Umbilical cord (tissue), 2 donors: ENCODE data around the gene TBC1D25. TPM values are rescaled to one million over a fixed set of nuclear protein-coding genes. Genes with fewer than 3 reads are reported as not detected.

Experiments
- DNase-seq: peaks from one replicate; pipeline ENCODE4 v3.0.0-alpha.2; 2015; ENCODE audit warnings: low spot score
- total RNA-seq: library from RNA; depleted of rRNA; stranded (reverse); fragments of >200 nt; gene quantifications from one replicate; pipeline ENCODE4 v1.2.3, GENCODE V29; 2014; ENCODE audit warnings: low replicate concordance; ENCODE audit not compliant: insufficient read depth

Gene TBC1D25
- total RNA-seq, 1 donor from 2014 or later = 2.2 TPM

DNA sequence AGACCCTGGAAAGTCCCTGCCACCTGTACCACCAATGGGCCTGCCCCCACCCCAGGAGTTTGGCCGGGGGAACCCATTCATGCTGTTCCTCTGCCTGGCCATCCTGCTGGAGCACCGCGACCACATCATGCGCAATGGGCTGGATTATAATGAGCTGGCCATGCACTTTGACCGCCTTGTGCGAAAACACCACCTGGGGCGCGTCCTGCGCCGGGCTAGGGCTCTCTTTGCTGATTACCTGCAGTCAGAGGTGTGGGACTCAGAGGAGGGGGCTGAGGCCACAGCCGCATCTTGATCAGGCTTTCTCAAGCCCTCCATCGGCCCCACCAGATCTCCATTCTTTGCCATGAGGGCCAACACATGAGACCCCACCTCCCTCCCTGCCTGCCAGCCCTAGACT, 21.2 kb downstream of the TBC1D25 start:
- DNase-seq = no peak

DNA sequence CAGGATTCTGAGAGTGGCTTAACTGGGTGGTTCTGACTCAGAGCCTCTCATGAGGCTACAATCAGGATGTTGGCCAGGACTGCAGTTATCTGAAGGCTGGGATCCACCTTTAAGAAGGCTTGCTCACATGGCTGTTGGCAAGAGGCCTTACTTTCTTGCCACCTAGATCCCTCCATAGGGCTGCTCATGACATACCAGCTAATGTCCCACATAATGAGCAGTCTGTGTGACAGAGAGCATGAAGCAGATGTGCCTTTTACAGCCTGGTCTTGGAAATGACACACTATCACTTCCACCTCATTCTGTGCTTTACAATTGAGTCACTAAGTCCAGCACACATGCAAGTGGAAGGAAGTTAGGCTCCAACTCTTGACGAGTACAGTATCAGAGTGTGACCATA, 30.4 kb downstream of the TBC1D25 start:
- no peak for DNase-seq

DNA sequence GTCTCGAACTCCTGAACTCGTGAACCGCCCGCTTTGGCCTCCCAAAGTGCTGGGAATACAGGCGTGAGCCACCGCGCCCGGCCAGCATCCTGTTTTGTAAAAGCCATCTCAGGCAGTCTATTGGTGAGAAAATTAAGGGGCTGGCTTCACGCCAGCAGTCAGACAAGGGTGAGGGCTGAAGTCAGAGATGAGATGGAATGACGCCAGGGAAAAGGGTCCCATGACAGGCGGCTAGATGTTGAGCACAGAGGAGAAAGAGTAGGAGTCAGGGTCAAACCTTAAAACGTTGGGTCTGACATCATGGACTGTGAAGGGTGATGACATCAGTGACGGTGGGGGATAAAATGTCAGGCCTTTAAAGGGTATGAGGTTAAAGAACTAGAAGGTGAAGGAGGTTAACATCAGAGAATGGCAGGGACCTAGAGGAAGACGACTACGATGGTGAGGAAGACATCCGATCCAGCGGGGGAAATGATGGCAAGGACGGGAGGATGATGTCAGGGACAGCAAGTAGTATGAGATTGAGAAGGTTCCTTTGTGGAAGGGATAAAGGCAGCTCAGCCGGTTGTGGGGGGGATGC, 34.3 kb downstream of the TBC1D25 start:
- DNase-seq = no peak

DNA sequence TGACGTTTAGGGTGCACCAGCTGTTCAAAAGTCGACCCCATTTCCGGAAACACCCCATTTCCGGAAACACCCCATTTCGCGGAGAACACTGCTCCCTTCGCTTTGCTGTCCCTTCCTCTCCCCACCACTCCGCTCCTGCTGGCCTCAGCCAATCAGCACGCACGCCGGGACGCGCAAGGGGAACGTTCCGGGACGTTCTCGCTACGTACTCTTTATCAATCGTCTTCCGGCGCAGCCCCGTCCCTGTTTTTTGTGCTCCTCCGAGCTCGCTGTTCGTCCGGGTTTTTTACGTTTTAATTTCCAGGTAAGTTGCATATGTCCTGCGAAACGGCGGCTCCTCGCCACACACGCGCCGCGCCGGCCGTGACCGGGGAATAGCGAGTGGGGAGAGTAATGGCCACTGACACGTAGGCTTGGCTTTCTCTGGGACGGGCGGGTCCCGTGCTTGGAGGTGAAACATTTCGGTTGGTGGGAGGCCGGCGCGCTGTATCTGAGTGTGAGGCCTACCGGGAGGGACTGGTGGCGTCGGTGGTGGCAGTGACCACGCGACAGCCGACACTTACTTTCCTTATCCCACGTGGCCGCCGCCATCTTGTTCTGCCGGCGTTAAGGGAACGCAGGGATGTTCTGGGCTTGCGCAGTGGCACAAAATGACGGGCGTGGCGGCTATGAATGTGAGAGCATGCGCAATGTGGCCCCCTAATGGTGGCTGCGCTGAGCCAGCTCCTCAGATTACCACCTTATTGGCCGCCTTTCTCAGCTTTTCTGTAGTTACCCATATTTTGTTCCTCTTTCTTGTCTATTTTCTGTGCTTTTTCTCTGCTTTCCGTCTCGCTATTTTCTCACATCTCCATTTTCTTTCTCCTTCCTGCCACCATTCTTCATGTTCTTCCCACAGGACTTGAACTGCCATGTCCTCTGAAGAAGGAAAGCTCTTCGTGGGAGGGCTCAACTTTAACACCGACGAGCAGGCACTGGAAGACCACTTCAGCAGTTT, 35.1 kb downstream of the TBC1D25 start, which contains the start of gene RBM3:
RBM3 (plus strand) TSS at position 215 of the 997 bp plus-strand sequence; CDS start at position 912, 697 bp downstream.
- peak; percentile 96 for DNase-seq

DNA sequence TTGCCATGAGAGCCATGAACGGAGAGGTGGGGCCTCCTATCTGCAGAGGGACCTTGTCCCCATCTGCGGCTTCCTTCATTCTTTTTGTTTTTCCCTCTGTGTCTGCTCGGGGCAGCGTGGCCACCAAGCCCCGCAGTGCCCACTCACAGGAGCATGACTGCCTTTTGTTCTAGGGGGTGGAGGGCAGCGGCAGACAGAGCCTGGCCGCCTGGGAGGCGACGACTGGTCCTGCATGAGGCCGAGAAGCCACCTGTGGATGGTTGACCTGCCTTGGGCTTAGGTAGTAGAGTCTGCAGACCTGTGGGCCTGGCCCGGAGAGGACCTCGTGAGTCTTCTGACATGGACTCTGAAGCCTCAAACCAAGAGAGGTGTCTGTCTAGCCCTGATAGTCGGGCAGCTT, 36.1 kb downstream of the TBC1D25 start:
- DNase-seq = no peak

DNA sequence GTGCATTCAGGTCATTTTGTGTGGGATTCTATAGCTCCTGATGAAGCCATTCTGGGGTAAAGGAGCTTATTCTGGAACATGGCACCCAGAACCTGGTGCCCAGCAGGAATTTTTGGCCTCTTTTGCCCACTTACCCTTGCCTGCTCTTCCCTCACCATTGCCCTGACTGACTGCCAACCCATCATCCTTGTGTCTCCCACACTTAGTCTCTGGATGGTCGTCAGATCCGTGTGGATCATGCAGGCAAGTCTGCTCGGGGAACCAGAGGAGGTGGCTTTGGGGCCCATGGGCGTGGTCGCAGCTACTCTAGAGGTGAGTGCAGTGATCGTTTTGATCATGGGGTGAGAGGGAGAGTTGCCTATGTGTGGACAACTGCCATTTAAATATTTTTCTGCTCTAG, 36.6 kb downstream of the TBC1D25 start:
- no peak for DNase-seq

DNA sequence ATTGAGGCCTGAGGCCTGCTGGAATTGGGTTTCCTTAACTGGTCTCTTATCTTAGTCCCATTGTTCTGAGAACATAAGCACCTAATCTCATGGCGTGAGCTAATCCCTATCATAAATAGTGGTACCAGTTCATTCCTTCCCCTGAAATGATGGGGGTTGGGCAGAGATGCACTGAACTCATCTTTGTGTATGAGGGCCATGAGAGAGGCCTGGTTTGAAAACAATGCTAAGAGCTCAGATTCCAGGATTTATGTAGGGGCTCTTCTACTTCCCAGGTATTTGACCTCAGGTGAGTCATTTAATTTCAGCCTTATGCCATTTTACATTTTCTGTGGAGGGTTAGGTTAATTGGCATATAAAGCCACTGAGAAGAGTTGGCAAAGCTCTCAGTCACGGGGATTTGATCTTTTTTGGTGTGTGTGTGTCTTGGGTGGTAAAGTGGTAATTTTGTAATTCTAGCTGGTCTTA, 39.2 kb downstream of the TBC1D25 start:
- DNase-seq = no peak

DNA sequence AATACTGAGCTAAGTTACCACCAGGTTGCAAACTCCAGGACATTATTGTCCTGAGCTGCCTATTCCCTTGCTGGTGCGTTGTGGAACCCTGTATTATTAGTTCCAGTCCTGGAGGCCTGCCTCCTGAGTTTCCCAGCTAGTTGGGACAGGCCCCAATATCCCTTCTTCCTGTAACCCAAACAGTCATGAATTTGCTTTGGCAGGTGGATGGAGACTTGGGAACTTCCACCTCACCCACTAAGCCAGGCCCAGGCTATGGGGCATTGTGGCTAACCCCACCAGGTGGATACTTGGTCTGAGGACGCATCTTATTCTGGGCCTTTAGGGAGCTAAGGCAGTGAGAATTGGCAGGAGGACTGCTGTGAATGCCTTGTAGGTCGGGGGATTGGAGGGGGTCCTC, 39.7 kb downstream of the TBC1D25 start:
- DNase-seq = no peak

DNA sequence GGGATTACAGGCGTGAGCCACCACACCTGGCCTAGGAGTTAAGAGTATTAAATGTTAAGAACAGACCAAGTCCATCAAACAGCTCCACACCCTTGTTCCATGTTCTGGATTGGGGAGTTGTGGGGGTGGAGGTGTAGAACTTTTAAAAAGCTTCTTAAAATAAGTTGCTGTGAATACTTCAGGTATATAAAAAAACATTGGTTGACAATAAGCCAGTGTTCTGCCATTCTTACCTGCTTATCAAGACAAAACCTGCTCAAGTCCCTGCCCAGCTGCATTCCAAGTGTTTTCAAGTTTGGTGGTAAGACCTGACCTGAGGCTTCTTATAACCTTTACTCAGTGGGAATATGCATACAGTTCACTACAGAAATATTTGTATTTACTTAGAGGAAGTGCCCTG, 41.1 kb downstream of the TBC1D25 start:
- peak; percentile 35 for DNase-seq

DNA sequence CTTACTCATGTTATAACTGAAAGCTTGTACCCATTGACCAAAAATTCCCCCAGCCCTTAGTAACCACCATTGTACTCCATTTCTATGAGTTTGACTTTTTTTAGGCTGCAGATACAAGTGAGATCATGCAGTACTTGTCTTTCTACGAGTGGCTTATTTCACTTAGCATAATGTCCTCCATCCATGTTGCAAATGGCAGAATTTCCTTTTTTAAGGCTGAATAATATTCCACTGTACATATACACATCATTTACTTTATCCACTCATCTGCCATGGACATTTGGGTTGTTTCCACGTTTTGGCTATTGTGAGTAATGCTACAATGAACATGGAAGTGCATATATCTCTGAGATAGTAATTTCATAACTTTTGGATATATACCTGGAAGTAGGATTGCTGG, 45.2 kb downstream of the TBC1D25 start:
- DNase-seq = no peak

DNA sequence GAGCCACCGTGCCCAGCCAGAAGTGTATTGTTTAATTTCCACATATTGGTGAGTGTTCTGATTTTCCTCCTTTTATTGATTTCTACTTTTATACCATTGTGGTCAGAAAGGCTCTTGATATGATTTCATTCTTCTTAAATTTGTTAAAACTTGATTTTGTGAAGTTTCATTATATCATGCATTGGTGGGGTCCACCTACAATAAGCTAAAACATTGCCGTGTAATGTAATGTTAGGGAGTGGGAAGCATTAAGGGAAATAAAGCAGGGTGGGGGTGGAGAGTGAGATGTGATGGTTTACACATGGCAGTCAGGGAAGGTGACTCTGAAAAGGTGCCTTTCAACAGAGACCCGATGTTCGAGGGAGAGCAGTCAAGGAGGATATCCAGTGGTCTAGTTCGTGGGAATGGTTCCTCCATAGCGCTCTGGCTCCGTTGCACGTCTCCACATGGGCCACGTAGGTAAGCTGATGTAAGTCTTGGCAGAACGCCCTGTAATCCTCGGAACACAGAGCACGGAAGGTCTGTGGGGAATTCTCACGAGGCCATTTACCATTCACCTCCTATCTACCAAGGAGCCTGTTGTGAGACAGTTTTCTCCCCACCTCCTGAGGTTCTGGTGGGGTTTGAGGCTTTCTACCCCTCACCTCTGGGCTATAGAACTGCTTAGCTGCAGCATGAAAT, 50.1 kb downstream of the TBC1D25 start:
- DNase-seq = no peak

DNA sequence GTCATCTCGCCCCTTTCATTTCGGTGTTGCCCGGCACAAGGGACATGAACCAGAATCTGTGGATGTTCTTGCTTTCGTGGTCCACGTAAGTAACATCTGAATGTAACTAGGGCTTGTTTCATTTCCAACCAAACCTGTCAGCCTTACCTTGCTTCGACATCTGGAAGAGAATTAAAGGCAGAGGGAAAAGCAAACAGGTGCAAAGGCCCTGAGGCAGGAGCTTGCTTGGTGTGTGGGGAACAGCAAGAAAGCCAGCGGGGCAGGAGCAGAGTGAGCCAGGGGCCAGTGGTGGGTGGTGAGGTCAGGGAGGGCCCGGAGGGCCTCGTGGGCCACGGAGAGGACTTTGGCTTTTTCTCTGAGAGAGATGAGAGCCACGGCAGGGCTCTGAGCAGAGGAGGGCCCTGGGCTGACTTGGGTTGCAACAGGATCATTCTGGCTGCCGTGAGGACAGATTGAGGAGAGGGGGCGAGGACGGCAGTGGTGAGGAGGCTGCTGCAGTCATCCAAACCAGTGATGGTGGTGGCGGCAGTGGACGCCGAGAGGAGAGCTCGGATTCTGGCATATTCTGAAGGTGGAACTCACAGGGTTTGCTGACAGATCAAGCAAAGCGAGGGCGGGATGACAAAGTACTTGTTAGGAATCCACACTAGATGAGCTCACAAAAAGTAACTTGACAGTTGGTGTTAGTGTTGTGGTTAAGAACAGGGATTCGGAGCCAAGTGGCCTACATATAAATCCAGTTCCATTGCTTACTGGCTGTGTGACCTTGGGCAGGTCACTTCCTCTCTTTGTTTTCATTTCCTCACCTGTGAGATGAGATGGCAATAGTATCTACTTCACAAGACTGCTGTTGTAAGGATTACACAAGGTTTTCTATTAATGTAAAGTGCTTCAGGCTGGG, 50.9 kb downstream of the TBC1D25 start:
- DNase-seq = no peak

DNA sequence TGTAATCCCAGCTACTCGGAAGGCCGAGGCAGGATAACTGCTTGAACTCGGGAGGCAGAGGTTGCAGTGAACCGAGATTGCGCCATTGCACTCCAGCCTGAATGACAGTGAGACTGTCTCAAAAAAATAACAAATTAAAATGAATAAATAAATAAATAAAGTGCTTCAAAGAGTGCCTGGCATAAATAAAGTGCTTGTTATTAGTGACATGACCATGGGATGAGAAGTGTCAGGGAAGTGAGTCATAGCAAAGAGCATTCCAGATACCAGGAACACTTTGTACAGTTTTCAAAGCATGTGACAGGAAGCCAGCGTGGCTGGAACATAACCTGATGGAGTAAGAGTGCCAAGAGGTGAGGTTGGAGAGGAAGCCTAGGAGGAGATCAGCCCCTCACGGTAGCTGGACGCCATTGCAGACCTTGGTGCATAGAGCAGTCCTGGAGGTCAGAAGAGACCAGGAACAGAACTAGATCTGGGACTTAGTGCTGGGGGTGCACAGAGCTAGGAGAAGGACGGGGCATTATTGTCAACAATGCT, 51.8 kb downstream of the TBC1D25 start:
- DNase-seq = no peak

DNA sequence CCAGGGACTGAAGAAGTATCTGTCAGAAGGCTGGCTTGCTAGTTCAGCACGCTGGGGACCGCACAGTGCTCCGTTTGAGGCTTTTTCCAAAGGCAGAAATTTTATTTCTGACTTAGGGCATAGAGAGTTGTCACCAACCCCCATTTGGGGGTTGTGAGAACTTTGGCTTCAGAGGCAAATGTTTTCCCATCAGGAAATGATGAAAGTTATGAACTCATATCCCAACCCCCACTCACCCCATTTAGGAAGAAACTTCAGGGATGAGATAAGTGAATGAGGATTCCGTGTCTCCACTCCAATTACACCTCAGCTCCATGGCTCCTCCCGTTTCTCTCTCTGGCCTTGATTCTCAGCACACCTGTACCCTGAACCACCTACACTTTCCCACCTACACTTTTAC, 53.5 kb downstream of the TBC1D25 start:
- no peak for DNase-seq

DNA sequence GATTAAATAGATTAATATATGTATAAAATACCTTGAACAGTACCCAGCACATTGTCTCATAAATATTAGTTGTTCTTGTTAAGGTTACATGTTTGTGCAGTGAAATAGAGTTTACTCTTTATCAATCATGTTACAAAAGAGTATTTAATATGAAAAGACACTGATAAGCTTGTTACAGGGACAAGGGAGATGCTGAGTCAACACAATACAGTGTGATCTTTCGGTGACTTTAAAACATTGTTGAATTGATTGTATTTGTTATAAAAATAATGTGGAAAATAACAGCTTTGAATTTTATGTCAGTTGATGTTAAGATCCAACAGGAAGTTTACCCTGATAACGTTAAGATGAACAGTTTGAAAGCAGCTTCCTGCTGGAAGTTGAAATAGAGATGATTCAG, 56.4 kb downstream of the TBC1D25 start:
- DNase-seq = no peak

DNA sequence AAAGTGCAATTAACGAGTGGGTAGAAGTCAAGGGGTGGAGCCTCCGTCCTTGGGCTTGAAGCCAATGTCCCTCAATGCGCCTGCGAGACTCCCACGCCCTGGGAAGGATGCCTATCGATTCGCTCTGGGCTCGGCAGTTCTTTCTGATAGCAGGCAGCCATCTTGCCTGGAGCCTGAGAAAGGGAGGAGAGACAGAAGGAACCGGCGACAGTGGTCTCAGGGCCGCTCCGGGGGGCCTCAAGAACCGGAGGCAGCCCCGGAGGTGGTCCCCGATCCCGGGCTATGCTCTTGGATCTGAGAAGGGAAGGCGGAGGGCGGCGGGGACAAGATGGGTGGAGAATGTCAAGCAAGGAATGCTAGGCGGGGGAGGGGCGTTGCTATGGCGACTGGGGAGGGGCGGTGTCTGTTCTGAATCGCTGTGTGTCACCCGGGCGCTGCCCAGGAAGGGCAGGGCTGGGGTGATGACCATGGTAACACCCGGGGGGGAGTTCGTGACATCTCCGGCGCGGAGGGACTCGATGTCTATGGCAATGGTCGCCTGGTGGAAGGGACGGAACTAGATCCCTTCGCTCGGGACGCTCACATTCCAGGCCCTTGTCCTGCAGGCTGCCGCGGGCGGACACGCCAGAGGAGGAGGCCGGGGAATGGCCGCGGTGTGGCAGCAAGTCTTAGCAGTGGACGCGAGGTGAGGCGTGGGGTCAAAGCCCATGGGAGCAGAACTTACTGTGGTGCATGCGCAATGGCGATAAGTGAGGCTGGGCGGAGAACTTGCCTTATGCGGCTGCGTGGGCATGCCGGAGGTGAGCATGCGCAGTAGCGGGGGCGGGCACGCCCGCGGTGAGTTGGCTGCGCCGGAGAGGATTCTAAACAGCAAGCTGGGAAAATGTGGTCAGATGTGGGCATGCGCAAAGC, 58.1 kb downstream of the TBC1D25 start, which contains the start of gene WDR13:
WDR13 (plus strand) TSS at position 140 of the 912 bp plus-strand sequence; CDS start at position 645, 505 bp downstream.
- DNase-seq = peak; percentile 96

DNA sequence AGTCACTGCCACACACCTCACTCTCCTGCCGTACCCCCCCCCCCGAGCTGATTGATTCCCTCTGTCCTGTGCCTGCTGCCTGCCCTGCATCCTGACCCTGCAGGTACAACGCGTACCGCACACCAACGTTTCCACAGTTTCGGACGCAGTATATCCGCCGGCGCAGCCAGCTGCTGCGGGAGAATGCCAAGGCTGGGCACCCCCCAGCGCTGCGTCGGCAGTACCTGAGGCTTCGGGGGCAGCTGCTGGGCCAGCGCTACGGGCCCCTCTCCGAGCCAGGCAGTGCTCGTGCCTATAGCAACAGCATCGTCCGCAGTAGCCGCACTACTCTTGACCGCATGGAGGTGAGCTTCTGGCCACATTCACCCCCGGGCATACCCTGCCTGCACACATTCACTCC, 59.1 kb downstream of the TBC1D25 start:
- DNase-seq = no peak

DNA sequence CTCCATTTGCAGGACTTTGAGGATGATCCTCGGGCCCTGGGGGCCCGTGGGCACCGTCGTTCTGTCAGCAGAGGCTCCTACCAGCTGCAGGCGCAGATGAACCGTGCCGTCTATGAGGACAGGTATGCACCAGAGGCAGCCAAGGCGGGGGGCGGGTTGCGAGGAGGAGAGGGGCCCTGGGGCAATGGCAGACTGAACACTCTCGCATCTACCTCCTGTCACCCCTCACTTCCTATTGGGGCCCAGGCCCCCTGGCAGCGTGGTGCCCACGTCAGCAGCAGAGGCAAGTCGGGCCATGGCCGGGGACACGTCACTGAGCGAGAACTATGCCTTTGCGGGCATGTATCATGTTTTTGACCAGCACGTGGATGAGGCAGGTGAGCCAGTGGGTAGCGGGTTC, 59.8 kb downstream of the TBC1D25 start:
- DNase-seq = no peak

DNA sequence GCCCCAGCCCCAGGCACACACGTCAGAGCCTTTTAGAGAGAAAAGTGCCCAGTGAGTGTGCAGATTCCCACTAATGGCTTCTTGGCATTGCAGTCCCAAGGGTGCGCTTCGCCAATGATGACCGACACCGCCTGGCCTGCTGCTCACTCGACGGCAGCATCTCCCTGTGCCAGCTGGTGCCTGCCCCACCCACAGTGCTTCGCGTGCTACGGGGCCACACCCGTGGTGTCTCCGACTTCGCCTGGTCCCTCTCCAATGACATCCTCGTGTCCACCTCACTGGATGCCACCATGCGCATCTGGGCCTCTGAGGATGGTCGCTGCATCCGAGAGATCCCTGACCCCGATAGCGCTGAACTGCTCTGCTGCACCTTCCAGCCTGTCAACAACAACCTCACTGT, 60.7 kb downstream of the TBC1D25 start:
- no peak for DNase-seq
